Omental fat pad (tissue), 4 donors: Measurements from ENCODE around the gene LBH. TPM values are rescaled to one million over a fixed set of nuclear protein-coding genes. Genes with fewer than 3 reads are reported as not detected.

ENCODE experiments used
- ATAC-seq: fragments of 150-250 bp; one replicate; pipeline ENCODE4 v1.9.1; 2016; ENCODE audit warnings: mild to moderate bottlenecking, moderate library complexity; ENCODE audit not compliant: low FRiP score
- DNase-seq: peaks from one replicate; pipeline ENCODE4 v3.0.0-alpha.2; 2019; ENCODE audit warnings: low spot score
- total RNA-seq, 4 donors: library from RNA; depleted of rRNA; stranded (reverse); fragments of >200 nt; gene quantifications; one replicate each; pipeline ENCODE4 v1.1.0, GENCODE V29; 2016
- TF ChIP-seq, protein P1 (sequence below), 3 donors: fragments of 450-650 bp; IDR thresholded peaks; one replicate each; pipeline ENCODE4 v1.5.1; 2016 to 2017; ENCODE audit warnings: antibody characterized with exemption in 3 of 3, mild to moderate bottlenecking in 3 of 3, moderate library complexity in 2 of 3

The LBH gene
- total RNA-seq, 4 donors from 2014 or later = 14.4 to 20.6 (median 19.4) TPM

DNA sequence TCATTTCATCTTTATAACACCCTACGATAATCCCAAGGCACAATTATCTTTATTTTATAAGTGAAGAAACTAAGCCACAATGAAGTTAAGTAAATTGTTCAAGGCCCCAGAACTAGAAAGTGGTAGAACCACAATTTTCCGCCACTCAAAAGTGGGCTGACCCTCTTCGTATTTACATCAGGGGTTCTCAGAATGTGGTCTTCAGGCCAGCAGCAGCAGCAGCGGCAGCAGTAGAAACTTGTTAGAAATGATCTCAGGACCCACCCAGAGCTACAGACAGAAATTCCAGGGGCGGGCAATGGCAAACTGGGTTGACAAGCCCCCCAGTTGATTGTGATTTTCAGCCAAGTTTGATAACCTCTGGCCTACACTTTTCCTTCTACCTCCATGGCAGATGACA lies 62.8 kb downstream of the LBH start:
- DNase-seq (no peak), ATAC-seq (no peak)
- TF ChIP-seq, protein P1, sequence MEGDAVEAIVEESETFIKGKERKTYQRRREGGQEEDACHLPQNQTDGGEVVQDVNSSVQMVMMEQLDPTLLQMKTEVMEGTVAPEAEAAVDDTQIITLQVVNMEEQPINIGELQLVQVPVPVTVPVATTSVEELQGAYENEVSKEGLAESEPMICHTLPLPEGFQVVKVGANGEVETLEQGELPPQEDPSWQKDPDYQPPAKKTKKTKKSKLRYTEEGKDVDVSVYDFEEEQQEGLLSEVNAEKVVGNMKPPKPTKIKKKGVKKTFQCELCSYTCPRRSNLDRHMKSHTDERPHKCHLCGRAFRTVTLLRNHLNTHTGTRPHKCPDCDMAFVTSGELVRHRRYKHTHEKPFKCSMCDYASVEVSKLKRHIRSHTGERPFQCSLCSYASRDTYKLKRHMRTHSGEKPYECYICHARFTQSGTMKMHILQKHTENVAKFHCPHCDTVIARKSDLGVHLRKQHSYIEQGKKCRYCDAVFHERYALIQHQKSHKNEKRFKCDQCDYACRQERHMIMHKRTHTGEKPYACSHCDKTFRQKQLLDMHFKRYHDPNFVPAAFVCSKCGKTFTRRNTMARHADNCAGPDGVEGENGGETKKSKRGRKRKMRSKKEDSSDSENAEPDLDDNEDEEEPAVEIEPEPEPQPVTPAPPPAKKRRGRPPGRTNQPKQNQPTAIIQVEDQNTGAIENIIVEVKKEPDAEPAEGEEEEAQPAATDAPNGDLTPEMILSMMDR (IDR thresholded peaks at IDR 0.05) = no peak

DNA sequence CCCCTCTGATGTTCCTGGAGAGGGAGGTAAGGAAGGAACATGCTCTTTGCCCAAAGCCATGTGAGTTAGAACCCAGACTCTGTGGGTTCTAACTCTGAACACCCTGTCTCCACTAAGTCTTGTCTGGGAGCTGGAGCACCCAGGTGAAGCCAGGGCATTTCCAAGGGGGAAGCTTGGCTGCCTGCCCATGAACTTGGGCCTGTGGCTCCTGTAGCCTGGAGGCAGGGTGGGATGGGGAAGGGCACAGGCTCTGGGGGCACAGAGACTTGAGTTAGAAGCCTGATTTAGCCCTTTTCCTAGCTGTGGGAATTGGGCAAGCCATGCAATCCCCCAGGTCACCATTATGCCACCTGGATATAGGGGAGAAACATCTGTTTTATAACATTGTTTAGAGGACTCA lies 65.2 kb downstream of the LBH start:
- no peak for DNase-seq
- no peak for ATAC-seq
- TF ChIP-seq, protein P1 (IDR thresholded peaks at IDR 0.05) = no peak

DNA sequence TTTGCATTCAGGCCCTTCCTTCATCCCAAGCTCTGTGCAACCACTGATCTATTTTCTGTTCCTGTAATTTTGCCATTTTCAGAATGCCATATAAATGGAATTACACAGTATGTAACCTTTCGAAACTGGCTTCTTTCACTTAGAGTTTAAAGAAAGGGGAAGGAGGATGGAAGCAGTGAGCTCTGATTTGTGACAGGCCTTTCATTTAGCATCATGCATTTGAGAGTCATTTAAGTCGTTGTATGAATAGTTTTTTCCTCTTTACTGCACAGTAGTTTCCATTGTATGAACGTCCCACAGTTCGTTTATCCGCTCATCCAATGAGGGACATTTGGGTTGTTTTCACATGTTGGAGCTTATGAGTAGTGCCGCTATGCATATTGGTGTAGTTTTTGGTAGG lies 67.0 kb downstream of the LBH start:
- DNase-seq = no peak
- ATAC-seq = no peak
- TF ChIP-seq, protein P1 (IDR thresholded peaks at IDR 0.05) = no peak

DNA sequence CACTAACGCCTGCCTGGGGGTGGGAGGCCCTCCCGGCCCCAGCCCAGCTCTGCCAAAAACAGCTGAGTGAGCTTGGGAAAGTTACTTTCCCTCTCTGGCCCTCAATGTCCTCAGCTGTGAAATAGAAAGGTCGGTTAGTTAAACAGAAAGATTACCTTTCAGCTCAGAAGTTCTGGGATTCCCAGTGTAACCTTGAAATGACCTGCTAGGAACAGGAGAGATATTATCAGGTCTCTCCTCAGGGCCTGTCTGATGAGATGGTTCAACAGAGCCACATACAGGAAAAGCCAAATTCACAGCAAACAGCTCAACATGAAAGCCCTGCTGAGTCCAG lies 68.8 kb downstream of the LBH start:
- no peak for ATAC-seq
- TF ChIP-seq, protein P1 (IDR thresholded peaks at IDR 0.05) = no peak
- no peak for DNase-seq

DNA sequence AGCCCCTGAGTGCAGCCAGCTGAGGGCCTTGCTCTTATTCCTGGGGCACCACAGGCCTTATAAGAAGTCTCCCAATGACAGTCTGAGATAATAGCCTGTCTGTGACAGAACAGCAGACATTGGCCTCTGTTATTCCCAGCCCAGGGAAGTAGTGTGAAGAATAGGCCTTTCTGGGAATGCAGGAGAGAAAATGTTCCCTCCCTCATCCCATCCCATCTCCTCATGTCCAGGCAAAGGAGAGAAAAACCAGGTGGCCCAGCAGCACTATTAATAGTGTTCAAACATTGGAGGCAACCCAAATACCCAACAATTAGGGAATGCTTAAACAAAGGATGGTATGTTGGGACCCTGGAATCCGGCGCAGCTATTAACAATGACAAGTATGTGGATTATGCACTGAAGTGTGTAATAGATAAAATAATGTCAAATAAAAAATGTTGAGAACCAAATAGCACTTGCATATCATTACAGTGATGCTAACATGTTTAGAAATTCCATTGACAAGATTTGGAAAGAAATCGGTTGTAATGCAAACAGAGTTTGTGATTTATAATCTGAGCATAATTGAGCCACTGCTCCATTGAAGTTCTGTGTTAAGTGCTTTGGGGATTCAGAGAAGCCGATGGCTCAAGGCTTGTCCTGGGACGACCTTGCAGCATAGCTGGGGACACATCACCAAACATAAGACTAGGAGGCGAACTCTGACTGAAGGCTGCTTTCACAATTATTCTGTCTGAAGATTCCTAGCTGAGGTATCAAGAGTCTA lies 69.3 kb downstream of the LBH start:
- no peak for ATAC-seq
- TF ChIP-seq, protein P1 (IDR thresholded peaks at IDR 0.05) = no peak

DNA sequence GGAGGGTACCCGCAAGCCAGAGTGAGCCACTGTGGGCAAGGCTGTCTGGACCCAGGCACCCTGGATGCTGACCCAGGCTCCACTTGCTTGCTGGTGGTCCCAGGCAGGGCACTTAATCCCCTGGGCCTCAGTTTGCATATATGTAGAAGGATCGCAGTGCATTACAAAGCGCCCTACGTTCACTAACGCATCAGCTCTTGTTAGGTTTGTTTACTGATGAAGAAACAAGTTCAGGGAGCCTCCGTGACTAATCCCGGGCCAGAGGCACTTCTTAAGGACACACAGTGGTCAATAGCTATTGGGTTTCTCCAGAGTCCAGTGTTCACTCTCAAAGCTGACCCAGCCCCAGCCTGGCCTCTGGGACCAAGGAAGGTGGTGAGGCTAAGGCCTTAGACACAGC lies 70.2 kb downstream of the LBH start:
- ATAC-seq (no peak), DNase-seq (no peak)
- TF ChIP-seq, protein P1 (IDR thresholded peaks at IDR 0.05) = no peak

More for the DNA sequence above, 69.3 kb downstream of the LBH start:
- no peak for DNase-seq

DNA sequence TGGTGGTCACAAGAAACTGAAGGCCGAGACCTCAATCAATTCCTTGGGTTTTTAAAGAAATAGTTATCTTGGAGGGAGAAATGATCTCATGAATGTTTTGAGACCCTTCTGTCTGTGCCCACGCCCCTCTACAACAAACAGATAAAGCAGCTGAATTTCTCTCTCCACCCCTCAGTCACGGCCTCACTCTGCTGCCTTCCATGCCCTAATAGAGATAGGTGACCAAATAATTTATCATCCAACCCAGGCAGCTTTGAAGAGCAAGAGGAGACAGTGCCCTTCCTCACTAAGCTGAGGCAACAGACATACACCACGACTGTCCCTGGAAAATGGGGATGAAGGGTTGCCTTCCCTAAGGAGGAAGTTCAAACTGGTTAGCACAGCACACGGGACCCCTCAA lies 71.2 kb downstream of the LBH start:
- TF ChIP-seq, protein P1 (IDR thresholded peaks at IDR 0.05) = no peak
- no peak for DNase-seq
- no peak for ATAC-seq
